B cell (primary cell): ENCODE data around the gene KCNH1. TPM values are rescaled to one million over a fixed set of nuclear protein-coding genes. Genes with fewer than 3 reads are reported as not detected.

Experiments used
- ATAC-seq: fragments of 200-7000 bp; cut with Tn5 transposase; one replicate; pipeline ENCODE4 v1.10.0; 2021; ENCODE audit warnings: low read depth, mild to moderate bottlenecking, moderate number of reproducible peaks, moderate library complexity
- CTCF ChIA-PET: fragments of 350-600 bp; sonication (Branson Sonifier 250); formaldehyde crosslinking; loops from one replicate; lab custom pipeline; 2021; ENCODE audit warnings: antibody characterized with exemption, inconsistent platforms; lab: Charles Lee
- POLR2A ChIA-PET: fragments of 350-600 bp; sonication (Branson Sonifier 250); formaldehyde crosslinking; loops from one replicate; lab custom pipeline; 2021; ENCODE audit warnings: antibody characterized with exemption; lab: Charles Lee
- DNase-seq: peaks from one replicate; pipeline ENCODE4 v3.0.0; 2013
- H2AFZ ChIP-seq: 2 replicates; pipeline ENCODE4 v1.6.1; 2012; ENCODE audit warnings: mild to moderate bottlenecking, low read depth, low read length; ENCODE audit not compliant: insufficient read depth, poor library complexity, severe bottlenecking
- H3K27ac ChIP-seq, 2 donors: 1 replicate in 1 of 2; 2 replicates in 1 of 2; pipeline ENCODE4 v1.5.1; 2012 to 2013; ENCODE audit warnings: low read length in 2 of 2, mild to moderate bottlenecking in 2 of 2, moderate library complexity in 1 of 2
- H3K27me3 ChIP-seq, 4 experiments: fragments of 200-600 bp in 1 of 4; sonication (generic) in 1 of 4; replicated peaks in 1 of 4; 1 replicate in 2 of 4; 2 replicates in 2 of 4; pipeline versions ENCODE4 v1.6.1 to v1.7.0; 2013 to 2016; ENCODE audit warnings: low read length in 3 of 4, mild to moderate bottlenecking in 2 of 4, mixed read lengths in 1 of 4, moderate library complexity in 1 of 4; ENCODE audit not compliant: insufficient read depth in 4 of 4, control insufficient read depth in 3 of 4; ENCODE audit errors: control extremely low read depth in 1 of 4
- H3K36me3 ChIP-seq, 2 experiments: replicated peaks in 1 of 2; 1 replicate in 1 of 2; 2 replicates in 1 of 2; pipeline versions ENCODE4 v1.6.1 to v1.7.1; 2013; ENCODE audit warnings: low read length in 1 of 2; ENCODE audit not compliant: insufficient read depth in 2 of 2, control insufficient read depth in 1 of 2; ENCODE audit errors: control extremely low read depth in 1 of 2, extremely low read depth in 1 of 2
- H3K4me1 ChIP-seq, 2 donors: fragments of 200-600 bp in 1 of 2; sonication (generic) in 1 of 2; 1 replicate in 1 of 2; 2 replicates in 1 of 2; pipeline versions ENCODE4 v1.5.1 to v1.6.1; 2013 to 2017; ENCODE audit warnings: low read length in 2 of 2; ENCODE audit not compliant: control insufficient read depth in 2 of 2, insufficient read depth in 2 of 2
- H3K4me2 ChIP-seq: replicated peaks from 2 replicates; pipeline ENCODE3; 2012; ENCODE audit warnings: mild to moderate bottlenecking, low read depth, low read length; ENCODE audit not compliant: poor library complexity, severe bottlenecking
- H3K4me3 ChIP-seq, 5 experiments: fragments of 200-600 bp in 1 of 5; sonication (generic) in 1 of 5; 1 replicate in 3 of 5; 2 replicates in 2 of 5; pipeline versions ENCODE4 v1.5.1 to v1.7.0; 2011 to 2016; ENCODE audit warnings: low read length in 4 of 5, mild to moderate bottlenecking in 4 of 5, low read depth in 2 of 5, control low read depth in 1 of 5, moderate library complexity in 1 of 5; ENCODE audit not compliant: insufficient read depth in 1 of 5; ENCODE audit errors: control extremely low read depth in 1 of 5, extremely low read depth in 1 of 5
- H3K79me2 ChIP-seq: fragments of 200-600 bp; sonication (generic); one replicate; pipeline ENCODE4 v1.6.0; 2016; ENCODE audit warnings: low read length; ENCODE audit not compliant: control insufficient read depth, insufficient read depth
- H3K9ac ChIP-seq: fragments of 200-600 bp; sonication (generic); 2 replicates; pipeline ENCODE4 v1.6.1; 2017; ENCODE audit warnings: mild to moderate bottlenecking, low read length, moderate library complexity
- H3K9me3 ChIP-seq, 3 donors: one replicate each; pipeline versions ENCODE4 v1.6.1 to v1.7.1; 2013; ENCODE audit warnings: low read length in 2 of 3; ENCODE audit not compliant: control insufficient read depth in 2 of 3, insufficient read depth in 1 of 3; ENCODE audit errors: control extremely low read depth in 1 of 3
- H4K20me1 ChIP-seq: 2 replicates; pipeline ENCODE4 v1.6.0; 2012; ENCODE audit warnings: mild to moderate bottlenecking, low read length; ENCODE audit not compliant: insufficient read depth, control insufficient read depth, poor library complexity, severe bottlenecking
- H3K27ac Mint-ChIP-seq: one replicate; pipeline ENCODE4 v1.8.0; 2021; ENCODE audit warnings: mixed read lengths
- H3K27me3 Mint-ChIP-seq: one replicate; pipeline ENCODE4 v1.8.0; 2021; ENCODE audit warnings: mixed read lengths
- H3K4me1 Mint-ChIP-seq: one replicate; pipeline ENCODE4 v1.8.0; 2021; ENCODE audit warnings: mixed read lengths
- H3K4me3 Mint-ChIP-seq: one replicate; pipeline ENCODE4 v1.8.0; 2021; ENCODE audit warnings: mixed read lengths
- H3K9me3 Mint-ChIP-seq: one replicate; pipeline ENCODE4 v1.8.0; 2022; ENCODE audit warnings: mixed read lengths; ENCODE audit not compliant: insufficient read depth
- EZH2 ChIP-seq: IDR thresholded peaks from 2 replicates; pipeline ENCODE4 v1.6.1; 2012; ENCODE audit warnings: borderline replicate concordance, low read depth, mild to moderate bottlenecking, moderate library complexity, low read length; ENCODE audit not compliant: insufficient read depth, poor library complexity, severe bottlenecking
- WGBS: methylation state at CpG from one replicate; pipeline ENCODE4 v1.1.5; 2013; ENCODE audit warnings: missing lambda C conversion rate; ENCODE audit not compliant: insufficient coverage; 5-methylcytosine and 5-hydroxymethylcytosine counted together
- intact Hi-C: fragments of 100-400 bp; cut with micrococcal nuclease; formaldehyde crosslinking; loops from one replicate; pipeline ENCODE4 v1.10.0; 2022
- polyA plus RNA-seq: library from polyadenylated mRNA; depleted of rRNA; stranded (reverse); fragments of >200 nt; gene quantifications from 2 replicates; pipeline ENCODE4 v1.2.3, GENCODE V29; 2012
- total RNA-seq, 2 donors: library from RNA; stranded (reverse); fragments of 120-200 nt in 1 of 2; gene quantifications; 1 replicate in 1 of 2; 2 replicates in 1 of 2; pipeline versions ENCODE4 v1.2.3 to v1.2.4, GENCODE V29; 2013 to 2022
- TF ChIP-seq, protein P1 (sequence below): fragments of 200-600 bp; IDR thresholded peaks from one replicate; pipeline ENCODE4 v1.8.0; 2022; ENCODE audit warnings: antibody characterized with exemption, mild to moderate bottlenecking

KCNH1 gene
- total and polyA plus RNA-seq, 2 donors (not counting 1 experiment from before 2014, with no cell fraction given), result not detected

- Mint-ChIP-seq H3K4me3 (no peak overlapping the region), H3K4me1 (no peaks in the 10 kb centered on the region), H3K27ac (no peak overlapping the region), H3K9me3 (no peaks in the 10 kb centered on the region), H3K27me3 (no peaks in the 10 kb centered on the region)
- no peak overlapping the region for H3K9ac ChIP-seq
- H3K9me3 ChIP-seq, result no peaks in the 10 kb centered on the region
- H3K4me3 ChIP-seq, result no peak overlapping the region
- DNase-seq (no peak), ATAC-seq (no peak)
- no peaks in the 10 kb centered on the region for H4K20me1 ChIP-seq
- CTCF ChIA-PET, result no interaction called here
- POLR2A ChIA-PET, result no interaction called here
- H3K27me3 ChIP-seq, result no peaks in the 10 kb centered on the region
- no peaks in the 10 kb centered on the region for H3K79me2 ChIP-seq
- H3K27ac ChIP-seq, result no peak overlapping the region
- no peaks in the 10 kb centered on the region for H3K4me1 ChIP-seq
- TF ChIP-seq EZH2, result no peak
- TF ChIP-seq, protein P1, sequence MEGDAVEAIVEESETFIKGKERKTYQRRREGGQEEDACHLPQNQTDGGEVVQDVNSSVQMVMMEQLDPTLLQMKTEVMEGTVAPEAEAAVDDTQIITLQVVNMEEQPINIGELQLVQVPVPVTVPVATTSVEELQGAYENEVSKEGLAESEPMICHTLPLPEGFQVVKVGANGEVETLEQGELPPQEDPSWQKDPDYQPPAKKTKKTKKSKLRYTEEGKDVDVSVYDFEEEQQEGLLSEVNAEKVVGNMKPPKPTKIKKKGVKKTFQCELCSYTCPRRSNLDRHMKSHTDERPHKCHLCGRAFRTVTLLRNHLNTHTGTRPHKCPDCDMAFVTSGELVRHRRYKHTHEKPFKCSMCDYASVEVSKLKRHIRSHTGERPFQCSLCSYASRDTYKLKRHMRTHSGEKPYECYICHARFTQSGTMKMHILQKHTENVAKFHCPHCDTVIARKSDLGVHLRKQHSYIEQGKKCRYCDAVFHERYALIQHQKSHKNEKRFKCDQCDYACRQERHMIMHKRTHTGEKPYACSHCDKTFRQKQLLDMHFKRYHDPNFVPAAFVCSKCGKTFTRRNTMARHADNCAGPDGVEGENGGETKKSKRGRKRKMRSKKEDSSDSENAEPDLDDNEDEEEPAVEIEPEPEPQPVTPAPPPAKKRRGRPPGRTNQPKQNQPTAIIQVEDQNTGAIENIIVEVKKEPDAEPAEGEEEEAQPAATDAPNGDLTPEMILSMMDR, result no peak
- intact Hi-C loops, result no loop called here
- no peaks in the 10 kb centered on the region for H3K36me3 ChIP-seq
- H2AFZ ChIP-seq, result no peak overlapping the region
- WGBS, result 96% methylated on average over 4 of the region's 5 CpGs
- no peak overlapping the region for H3K4me2 ChIP-seq
These were observed 492.4 kb downstream of the KCNH1 start for GRCh38 chr1:210641582-210641981.

DNA sequence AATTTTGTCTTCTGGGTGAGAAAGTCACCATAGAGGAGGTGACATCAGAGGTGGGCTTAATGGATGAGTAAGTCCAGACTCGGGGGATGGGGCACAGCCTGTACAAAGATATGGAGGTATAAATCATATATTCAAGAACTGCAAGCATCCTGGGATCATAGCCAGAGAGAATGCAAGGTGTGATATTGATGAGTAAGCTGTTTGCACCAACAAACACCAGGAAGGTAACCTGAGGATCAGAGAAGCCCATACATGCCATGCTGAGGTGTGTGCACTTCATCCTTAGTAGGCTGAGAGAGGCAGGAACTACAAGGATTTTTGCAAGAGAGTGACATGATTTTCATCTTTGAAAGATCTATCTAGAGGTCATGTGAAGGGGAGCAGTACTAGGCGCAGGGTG is 498.8 kb downstream of the KCNH1 start:
- Histone ChIP-seq H3K9me3 (no peaks in the 10 kb centered on the region), H3K9ac (no peak overlapping the region), H3K4me1 (no peaks in the 10 kb centered on the region), H3K79me2 (no peaks in the 10 kb centered on the region), H3K27me3 (no peaks in the 10 kb centered on the region), H2AFZ (no peak overlapping the region), H3K4me3 (no peak overlapping the region), H3K36me3 (no peaks in the 10 kb centered on the region), H3K4me2 (no peak overlapping the region), H4K20me1 (no peaks in the 10 kb centered on the region), H3K27ac (no peak overlapping the region)
- Mint-ChIP-seq H3K27ac (no peak overlapping the region), H3K4me3 (no peak overlapping the region), H3K9me3 (no peaks in the 10 kb centered on the region), H3K4me1 (no peaks in the 10 kb centered on the region), H3K27me3 (no peaks in the 10 kb centered on the region)
- CTCF ChIA-PET, result no interaction called here
- DNase-seq (no peak), ATAC-seq (no peak)
- TF ChIP-seq, protein P1, result no peak
- no peak for TF ChIP-seq EZH2
- intact Hi-C loops, result no loop called here
- whole genome bisulfite sequencing, result 93% methylated on average over 1 of the region's 2 CpGs
- POLR2A ChIA-PET, result no interaction called here
